GM18526 (cell line): Measurements from ENCODE around the gene CNTRL.
A peak's percentile ranks its signal among the peaks of the same experiment; 100 is the strongest.

Source experiments
- POLR2A ChIP-seq: IDR thresholded peaks from 3 replicates; pipeline ENCODE4 v1.6.1; 2011; ENCODE audit not compliant: insufficient read length; ENCODE audit errors: extremely low read depth

Gene CNTRL

DNA sequence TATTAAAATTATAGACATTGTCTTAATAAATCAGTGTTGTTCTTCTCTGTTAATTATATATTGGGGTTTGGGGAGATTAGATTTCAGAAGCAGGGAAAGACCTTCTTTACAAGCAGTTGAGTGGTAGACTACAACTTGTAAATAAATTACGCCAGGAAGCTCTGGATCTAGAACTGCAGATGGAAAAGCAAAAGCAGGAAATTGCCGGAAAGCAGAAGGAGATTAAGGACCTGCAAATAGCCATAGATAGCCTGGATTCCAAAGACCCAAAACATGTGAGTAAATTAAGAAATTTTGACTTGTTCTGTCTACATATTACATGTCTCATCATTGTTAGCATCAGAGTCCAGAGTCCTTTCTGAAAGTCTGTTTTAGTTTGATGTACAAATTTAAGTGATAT lies 43.5 kb downstream of the CNTRL start:
- TF ChIP-seq POLR2A: no peak

DNA sequence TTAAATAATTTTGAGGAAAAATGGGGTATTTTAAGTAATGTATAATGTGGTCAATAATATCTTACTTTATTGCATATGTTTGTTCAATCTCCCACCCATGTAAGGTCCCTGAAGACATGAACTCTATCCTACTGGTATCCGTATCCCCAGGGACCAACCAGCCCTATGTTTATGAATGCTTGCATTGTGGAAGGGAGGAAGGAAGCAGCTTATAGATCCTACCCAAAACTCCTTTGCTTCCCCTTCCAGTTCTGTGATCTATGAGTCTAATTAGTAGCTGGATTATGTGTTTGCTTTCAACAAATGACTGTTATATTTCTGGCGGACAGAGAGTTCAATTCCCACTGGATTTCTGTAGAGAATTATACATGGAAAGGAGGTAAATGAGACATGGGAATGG lies 45.6 kb downstream of the CNTRL start:
- TF ChIP-seq POLR2A: no peak

DNA sequence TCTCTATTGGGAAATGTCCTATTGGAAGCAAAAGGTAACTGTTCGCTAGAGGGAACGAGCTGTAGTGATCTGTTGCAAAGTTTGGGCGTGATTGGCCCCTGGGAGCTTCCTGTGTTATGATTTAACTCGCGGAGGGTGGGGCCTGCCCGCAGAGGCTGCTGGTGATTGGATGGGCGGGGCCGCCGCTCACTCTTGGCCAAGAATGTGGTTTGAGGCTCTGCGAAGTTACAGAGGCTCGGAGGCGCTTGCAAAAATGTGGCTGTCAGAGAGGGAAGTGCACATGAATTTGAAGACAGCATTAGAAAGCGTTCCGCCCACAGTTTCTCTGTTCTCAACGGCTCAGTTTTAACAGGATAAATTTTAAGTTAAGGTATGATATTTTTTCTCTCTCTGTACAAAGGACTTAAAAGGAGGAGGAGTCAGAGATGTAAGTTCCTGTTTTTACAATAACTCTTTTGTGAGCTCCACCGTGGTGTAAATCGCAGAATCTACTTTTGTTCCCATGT lies 46.9 kb downstream of the CNTRL start:
- TF ChIP-seq POLR2A: peak; percentile 60

DNA sequence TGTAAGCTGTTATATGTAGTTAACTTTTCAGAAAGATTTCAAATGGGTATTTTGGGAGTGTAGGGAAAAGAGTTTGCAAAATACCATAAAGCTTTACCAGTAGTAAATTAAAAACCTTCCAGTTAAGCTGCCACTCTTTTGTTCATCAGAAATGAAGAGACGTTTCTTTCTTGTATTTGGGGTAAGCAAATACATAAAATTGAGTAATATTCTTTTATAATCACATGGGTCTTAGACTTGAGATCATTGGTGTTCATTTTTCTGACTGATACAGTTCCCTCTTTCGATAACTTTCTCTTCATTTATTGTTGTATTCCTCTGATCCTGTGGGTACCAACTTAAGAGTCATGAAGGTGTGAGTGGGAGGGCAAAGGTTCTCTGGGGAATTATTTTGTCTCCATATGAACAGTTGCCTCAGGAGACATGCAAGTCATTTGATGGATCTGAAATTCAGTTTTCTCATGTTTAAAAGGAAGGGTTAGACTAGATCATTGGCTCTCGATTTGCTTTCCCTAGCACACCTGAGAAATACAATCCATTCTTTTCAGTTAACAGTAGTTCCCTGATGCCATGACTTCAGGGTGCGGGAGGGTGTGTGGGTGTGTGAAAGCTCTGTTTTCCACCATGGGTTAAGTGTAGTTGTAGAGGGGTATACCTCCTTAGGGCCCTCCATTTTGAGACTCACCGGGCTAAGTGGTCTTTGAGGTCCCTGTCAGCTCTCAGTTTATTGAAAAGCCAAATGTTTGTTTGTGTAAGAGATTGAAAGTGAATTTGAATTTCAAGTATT lies 47.7 kb downstream of the CNTRL start:
- no peak for TF ChIP-seq POLR2A

DNA sequence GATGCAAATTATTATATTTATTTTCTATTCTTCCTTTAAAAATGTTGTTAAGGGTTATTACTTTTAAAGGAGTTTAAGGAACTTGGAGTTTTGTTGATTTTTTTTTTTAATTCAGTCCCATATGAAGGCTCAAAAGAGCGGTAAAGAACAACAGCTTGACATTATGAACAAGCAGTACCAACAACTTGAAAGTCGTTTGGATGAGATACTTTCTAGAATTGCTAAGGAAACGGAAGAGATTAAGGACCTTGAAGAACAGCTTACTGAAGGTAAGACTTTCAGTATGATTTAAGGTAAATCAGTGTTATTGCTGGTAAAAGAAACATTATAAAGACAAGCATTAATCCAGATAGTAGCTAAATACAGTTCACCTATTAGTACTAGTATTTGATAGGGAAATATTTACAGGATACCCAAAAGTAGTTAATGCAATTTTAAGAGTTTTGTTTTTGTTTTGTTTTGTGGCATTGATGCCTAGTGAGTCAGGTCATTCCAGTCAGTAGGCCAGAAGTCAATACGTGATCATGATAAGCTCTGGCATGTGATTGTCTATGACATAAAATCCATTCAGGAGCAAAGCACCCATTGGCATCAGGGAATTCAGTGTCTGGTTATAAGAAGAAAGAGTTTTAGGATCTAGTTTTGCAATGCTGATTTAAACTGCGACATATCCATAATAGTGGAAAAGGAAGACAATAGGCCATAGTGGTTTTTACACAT lies 49.2 kb downstream of the CNTRL start:
- no peak for TF ChIP-seq POLR2A

DNA sequence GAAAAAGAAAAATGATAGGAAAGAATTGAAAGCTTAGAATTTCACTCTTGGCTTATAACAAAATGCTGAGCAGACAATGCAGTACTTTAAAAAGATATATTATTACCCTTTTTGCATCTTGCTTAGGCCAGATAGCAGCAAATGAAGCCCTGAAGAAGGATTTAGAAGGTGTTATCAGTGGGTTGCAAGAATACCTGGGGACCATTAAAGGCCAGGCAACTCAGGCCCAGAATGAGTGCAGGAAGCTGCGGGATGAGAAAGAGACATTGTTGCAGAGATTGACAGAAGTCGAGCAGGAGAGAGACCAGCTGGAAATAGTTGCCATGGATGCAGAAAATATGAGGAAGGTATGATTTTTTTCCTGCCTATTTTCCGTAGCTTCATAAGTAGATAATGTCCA lies 50.8 kb downstream of the CNTRL start:
- no peak for TF ChIP-seq POLR2A

DNA sequence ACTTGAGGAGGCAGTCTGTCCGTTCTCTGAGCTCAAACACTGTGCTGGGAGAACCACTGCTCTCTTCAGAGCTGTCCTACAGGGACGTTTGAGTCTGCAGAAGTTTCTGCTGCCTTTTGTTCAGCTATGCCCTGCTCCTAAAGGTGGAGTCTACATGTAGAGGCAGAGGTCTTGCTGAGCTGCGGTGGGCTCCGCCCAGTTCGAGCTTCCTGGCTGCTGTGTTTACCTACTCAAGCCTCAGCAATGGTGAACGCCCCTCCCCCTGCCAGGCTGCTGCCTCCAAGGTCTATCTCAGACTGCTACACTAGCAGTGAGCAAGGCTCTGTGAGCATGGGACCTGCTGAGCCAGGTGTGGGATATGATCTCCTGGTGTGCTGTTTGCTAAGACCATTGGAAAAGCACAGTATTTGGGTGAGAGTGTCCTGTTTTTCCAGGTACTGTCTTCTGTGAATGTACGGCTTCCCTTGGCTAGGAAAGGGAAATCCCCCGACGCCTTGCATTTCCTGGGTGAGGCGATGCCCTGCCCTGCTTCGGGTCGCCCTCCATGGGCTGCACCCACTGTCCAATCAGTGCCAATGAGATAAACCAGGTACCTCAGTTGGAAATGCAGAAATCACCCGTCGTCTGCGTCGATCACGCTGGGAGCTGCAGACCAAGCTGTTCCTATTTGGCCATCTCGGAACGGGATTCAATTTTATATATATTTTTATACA lies 58.5 kb downstream of the CNTRL start:
- no peak for TF ChIP-seq POLR2A

DNA sequence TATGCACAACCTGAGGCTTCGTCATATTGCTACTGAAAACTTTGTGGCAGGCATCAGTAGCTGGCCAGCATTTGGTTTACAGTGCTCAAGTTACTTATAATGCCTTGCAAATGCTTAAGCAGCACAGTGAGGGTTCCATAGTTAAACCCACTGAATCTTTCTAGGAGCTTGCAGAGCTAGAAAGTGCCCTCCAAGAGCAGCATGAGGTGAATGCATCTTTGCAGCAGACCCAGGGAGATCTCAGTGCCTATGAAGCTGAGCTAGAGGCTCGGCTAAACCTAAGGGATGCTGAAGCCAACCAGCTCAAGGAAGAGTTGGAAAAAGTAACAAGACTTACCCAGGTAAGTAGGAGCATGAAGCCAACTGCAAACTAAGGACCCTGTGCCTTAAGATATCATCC lies 60.9 kb downstream of the CNTRL start:
- TF ChIP-seq POLR2A: no peak

DNA sequence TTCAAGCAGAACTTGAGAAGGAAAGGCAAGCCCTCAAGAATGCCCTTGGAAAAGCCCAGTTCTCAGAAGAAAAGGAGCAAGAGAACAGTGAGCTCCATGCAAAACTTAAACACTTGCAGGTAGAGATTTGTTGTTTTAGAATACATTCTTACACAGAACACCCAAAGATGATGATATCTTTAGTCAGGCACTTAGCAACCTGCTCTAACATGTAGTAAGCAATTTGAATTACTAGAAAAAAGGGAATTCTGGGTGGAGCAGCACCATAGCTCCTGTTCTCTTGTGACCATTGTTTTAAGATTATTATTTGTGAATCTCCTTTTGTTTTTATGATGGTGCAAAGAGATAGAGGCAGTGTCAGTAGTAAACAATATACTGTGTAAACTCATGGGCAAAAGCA lies 63.8 kb downstream of the CNTRL start:
- TF ChIP-seq POLR2A: no peak

DNA sequence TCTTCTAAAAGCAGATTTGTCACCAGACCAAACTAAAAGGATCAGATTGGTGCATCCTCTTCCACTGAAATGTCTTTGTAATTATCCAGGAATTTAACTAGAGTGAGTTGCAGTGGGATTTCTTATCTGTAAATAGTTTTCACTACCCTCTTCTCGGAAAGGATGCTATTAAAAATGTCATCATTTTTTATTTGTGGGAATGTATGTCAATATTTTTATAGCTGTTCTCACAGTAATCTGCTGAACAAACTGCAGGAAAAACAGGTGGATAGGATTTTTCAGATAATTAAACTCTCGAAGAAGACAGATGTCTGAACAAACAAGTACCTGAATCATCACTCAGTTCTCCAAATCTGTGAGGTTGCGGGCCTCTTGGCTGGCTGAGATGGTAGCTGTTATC lies 64.2 kb downstream of the CNTRL start:
- no peak for TF ChIP-seq POLR2A

DNA sequence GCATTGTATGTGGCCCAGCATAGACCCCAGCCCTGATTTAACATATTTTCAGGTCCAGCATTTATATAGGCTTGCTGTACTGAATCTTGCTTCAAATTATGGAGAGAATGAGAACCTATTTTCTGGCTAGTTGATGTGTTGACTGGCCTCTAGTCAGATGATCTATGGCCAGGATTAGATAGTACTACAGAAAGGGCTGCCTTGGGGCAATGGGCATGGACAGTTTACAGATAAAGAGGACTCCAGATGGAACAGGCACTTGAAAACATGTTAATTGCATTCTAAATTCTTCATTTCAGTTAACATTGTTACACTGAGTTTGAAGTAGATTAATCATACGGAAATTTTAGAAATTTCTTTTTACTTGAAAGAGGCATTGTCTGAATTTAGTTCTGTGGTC lies 65.4 kb downstream of the CNTRL start:
- no peak for TF ChIP-seq POLR2A

DNA sequence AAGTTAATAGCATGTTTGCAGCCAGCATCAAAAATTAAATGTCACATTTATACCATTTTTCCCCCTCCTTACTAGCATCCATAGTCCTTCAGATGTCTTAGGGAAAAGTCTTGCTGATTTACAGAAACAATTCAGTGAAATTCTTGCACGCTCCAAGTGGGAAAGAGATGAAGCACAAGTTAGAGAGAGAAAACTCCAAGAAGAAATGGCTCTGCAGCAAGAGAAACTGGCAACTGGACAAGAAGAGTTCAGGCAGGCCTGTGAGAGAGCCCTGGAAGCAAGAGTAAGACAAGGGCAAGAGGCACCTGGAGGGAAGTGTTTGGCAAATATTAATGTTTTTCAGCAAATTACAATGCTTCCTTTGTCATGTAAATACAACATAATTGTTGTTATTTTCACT lies 66.6 kb downstream of the CNTRL start:
- TF ChIP-seq POLR2A: no peak

DNA sequence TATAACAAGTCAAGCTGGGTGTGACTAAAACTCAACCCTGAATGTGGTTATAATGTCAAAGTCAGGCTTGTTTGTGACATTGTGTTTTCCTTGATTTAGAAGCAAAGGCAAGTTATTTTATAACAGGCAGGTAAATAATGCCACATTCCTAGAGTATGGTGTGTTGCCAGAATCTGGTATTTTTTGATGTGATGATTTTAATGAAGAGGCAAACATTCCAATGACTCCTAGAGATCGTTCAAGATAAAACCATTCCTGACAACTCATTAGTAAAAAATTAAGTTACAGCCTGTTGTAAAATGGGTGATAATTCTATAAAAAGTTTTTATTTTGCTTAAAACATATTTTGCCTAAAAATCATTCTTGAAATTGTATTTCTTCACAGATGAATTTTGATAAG lies 67.0 kb downstream of the CNTRL start:
- TF ChIP-seq POLR2A: no peak

DNA sequence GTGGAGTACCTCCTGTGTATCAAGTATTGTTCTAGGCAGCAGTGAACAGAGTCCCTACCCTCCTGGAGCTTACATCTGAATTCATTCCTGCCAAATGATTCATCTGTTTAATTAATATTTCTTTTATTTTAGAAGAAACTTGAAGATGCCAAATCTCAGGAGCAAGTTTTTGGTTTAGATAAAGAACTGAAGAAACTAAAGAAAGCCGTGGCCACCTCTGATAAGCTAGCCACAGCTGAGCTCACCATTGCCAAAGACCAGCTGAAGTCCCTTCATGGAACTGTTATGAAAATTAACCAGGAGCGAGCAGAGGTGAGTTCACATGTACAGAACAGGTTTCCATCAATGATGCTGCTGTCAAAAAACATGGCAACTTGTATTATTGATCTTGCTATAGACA lies 69.0 kb downstream of the CNTRL start:
- no peak for TF ChIP-seq POLR2A

DNA sequence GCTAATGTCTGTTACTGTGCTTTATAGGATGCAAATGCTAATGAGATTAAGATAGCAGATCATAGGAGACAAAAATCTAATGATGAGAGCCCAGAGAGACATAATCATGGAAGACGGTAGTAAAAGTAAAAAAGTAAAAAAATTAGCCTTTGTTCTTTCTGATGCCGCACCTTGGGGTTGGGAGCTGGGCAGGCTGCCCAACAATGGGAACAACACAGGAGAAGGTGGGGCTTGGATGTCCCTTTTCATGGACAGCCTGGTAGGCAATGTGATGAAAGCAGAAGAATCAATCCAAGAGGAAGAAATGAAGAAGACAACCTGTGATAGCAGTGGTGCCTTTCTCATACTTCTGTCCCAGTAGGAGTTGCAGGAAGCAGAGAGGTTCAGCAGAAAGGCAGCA lies 69.7 kb downstream of the CNTRL start:
- no peak for TF ChIP-seq POLR2A

DNA sequence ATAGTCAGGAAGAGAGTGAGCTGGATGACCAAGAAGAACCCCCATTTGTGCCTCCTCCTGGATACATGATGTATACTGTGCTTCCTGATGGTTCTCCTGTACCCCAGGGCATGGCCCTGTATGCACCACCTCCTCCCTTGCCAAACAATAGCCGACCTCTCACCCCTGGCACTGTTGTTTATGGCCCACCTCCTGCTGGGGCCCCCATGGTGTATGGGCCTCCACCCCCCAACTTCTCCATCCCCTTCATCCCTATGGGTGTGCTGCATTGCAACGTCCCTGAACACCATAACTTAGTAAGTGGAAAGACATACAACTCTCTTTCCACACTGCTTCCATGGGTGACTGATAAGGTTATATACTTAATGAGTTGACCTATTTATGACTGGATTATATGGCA lies 75.4 kb downstream of the CNTRL start:
- TF ChIP-seq POLR2A: no peak
